ENCODE data around the gene CRTC3. TPM values are rescaled to one million over a fixed set of nuclear protein-coding genes. Genes with fewer than 3 reads are reported as not detected.

CRTC3 gene
- total RNA-seq, 4 donors from 2014 or later: 19.8 to 33.1 (median 25.9) TPM

DNA sequence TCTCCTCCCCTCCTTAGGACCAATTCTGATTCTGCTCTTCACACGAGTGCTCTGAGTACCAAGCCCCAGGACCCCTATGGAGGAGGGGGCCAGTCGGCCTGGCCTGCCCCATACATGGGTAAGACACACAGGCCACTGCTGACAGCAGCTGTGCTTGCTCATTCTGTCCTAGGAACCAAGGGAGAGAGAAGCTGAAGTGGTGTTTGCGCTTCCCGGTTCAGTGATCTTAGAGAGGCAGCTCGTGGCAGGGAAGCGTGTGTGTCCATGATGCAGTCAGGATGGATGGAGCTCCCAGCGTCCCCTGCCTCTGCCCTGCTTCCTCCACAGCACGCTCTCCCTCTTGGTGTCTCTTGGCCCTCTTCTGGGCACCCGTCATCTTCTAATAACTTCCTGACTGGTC, 77.6 kb downstream of the CRTC3 start:
- H3K27me3 ChIP-seq: no peaks in the 10 kb centered on the region
- H3K27ac ChIP-seq: peak overlapping the region in 2 of 4 donors; percentile 12 to 41
- no peak for TF ChIP-seq POLR2A (IDR thresholded peaks at IDR 0.05)
- TF ChIP-seq, protein P1, sequence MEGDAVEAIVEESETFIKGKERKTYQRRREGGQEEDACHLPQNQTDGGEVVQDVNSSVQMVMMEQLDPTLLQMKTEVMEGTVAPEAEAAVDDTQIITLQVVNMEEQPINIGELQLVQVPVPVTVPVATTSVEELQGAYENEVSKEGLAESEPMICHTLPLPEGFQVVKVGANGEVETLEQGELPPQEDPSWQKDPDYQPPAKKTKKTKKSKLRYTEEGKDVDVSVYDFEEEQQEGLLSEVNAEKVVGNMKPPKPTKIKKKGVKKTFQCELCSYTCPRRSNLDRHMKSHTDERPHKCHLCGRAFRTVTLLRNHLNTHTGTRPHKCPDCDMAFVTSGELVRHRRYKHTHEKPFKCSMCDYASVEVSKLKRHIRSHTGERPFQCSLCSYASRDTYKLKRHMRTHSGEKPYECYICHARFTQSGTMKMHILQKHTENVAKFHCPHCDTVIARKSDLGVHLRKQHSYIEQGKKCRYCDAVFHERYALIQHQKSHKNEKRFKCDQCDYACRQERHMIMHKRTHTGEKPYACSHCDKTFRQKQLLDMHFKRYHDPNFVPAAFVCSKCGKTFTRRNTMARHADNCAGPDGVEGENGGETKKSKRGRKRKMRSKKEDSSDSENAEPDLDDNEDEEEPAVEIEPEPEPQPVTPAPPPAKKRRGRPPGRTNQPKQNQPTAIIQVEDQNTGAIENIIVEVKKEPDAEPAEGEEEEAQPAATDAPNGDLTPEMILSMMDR (IDR thresholded peaks at IDR 0.05): no peak
- peaks cover 0 to 14% (median 0%) of the 10 kb centered on the region in 3 donors for H3K36me3 ChIP-seq
- no peaks in the 10 kb centered on the region for H3K9me3 ChIP-seq
- H3K4me3 ChIP-seq: no peak overlapping the region
- DNase-seq: no peak
- no peaks in the 10 kb centered on the region for H3K4me1 ChIP-seq

DNA sequence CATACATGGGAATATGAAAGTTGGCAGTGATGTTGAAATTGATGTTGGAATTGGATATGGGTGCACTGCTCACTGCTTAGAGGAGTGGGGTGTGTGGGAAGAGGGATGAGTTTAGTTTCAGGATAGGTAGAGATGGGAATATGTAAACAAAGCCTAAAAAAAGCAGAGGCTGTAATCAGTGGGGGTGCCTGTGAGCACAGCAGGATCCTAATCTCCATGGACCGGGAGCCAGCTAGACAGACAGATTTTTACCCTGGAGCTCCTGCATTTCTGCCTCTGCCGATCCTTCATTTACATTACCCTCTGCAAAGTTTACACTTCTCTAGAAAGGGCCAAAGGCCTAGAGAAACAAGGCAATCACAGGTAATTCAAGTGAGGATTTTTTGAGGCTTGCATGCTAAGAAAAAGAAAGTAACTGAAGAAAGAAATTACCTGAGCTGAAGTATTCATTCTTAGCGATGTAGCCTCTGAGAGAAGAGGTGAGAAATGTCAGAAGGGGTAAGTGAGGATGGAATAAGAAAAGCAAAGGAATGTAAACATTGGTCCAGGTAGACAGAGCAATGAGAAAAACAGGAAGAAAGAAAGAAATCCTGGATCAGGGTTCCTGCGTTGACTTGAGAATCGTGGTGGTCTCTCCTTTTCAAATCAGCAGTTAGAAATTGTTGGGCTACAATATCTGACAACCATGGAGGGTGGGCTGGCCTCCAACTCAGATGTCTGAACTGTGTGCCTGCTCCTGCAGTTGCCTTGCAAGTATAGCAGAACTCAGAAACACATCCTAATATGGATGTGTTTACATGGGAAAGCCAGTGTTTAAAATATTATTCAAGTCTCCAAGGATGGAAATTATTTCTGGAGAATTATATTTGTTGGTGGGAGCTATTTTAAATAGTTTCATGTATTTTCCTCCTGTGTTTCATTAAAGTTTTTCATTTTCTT, 79.8 kb downstream of the CRTC3 start:
- DNase-seq: no peak

DNA sequence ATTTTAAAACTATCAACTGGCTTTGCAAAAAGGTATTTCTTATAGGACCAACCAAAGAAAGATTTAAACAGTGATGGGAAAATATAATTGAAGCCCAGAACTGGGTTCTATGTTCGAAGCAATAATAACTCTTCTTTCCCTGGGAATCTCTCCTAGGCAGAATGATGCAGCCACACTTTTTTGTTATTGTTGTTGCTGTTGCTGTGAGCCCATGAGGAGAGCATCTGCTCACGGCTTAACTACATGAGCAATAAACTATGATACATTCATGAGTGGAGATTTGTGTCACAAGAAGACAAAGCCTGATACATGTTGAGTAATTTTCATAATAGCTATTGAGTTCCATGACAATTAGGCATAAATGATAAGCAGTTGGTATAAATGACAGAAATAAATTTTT, 80.5 kb downstream of the CRTC3 start:
- TF ChIP-seq, protein P1 (IDR thresholded peaks at IDR 0.05): no peak
- no peak for TF ChIP-seq POLR2A (IDR thresholded peaks at IDR 0.05)
- H3K36me3 ChIP-seq: peaks cover 0 to 17% (median 0%) of the 10 kb centered on the region in 3 donors
- H3K27me3 ChIP-seq: no peaks in the 10 kb centered on the region
- peak overlapping the region in 1 of 4 donors; percentile 68 for H3K27ac ChIP-seq
- no peaks in the 10 kb centered on the region for H3K4me1 ChIP-seq
- no peaks in the 10 kb centered on the region for H3K9me3 ChIP-seq
- H3K4me3 ChIP-seq: no peak overlapping the region
- no peak for DNase-seq

More for the DNA sequence above, 79.8 kb downstream of the CRTC3 start:
- no peaks in the 10 kb centered on the region for H3K4me1 ChIP-seq
- no peaks in the 10 kb centered on the region for H3K9me3 ChIP-seq
- TF ChIP-seq, protein P1 (IDR thresholded peaks at IDR 0.05): no peak
- no peak for TF ChIP-seq POLR2A (IDR thresholded peaks at IDR 0.05)
- no peaks in the 10 kb centered on the region for H3K27me3 ChIP-seq
- peaks cover 0 to 16% (median 0%) of the 10 kb centered on the region in 3 donors for H3K36me3 ChIP-seq
- peak overlapping the region in 1 of 4 donors; percentile 68 for H3K27ac ChIP-seq
- H3K4me3 ChIP-seq: no peak overlapping the region

DNA sequence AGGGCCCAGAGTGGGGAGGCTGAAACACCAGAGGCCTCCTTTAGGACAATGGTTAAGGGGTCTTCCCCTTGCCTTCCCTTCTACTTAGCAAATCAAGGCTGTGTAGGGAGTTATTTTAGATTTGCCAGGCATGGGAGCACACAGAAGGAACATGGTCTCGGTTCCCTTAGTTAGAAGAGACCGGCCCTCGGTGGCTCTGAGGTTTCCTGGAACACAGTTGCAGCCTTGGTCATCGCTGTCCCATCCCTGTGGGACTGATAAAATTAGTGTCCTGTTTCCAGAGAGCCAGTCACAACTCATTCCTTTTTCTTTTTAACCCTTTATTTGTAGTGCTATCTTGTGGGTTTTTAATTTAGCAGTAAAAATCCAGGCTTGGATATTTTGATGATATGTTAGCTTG, 81.4 kb downstream of the CRTC3 start:
- no peak for DNase-seq
- no peaks in the 10 kb centered on the region for H3K9me3 ChIP-seq
- no peaks in the 10 kb centered on the region for H3K4me1 ChIP-seq
- no peak overlapping the region for H3K4me3 ChIP-seq
- no peaks in the 10 kb centered on the region for H3K27me3 ChIP-seq
- H3K36me3 ChIP-seq: peaks cover 0 to 22% (median 0%) of the 10 kb centered on the region in 3 donors
- TF ChIP-seq, protein P1 (IDR thresholded peaks at IDR 0.05): no peak
- TF ChIP-seq POLR2A (IDR thresholded peaks at IDR 0.05): no peak
- H3K27ac ChIP-seq: peak overlapping the region in 3 of 4 donors; percentile 21 to 68 (median 31)

DNA sequence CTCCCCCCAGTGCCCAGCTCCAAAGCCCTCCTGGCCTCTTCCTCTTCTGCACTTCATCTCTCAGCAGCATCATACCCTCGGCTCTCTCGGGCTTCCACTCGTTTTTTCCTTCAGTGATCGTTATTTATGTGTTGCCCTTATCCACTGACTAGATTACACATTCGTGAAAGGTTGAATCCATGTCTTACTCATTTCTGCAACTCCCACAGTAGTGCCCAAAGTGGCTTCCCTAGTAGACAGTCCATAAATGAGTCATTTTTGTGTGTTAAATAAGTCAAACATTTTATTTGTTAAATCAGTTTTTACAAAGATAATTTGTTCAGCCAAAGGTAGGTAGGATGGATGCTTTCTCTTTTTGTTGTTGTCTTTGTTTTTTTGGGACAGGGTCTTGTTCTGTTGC, 87.4 kb downstream of the CRTC3 start:
- Histone ChIP-seq H3K27me3 (no peaks in the 10 kb centered on the region), H3K36me3 (peaks cover 0 to 22% (median 0%) of the 10 kb centered on the region in 3 donors), H3K9me3 (no peaks in the 10 kb centered on the region), H3K4me1 (peaks cover 0 to 6% (median 0%) of the 10 kb centered on the region in 4 donors), H3K4me3 (no peak overlapping the region), H3K27ac (peak overlapping the region in 1 of 4 donors; percentile 19)
- DNase-seq: no peak
- TF ChIP-seq POLR2A (IDR thresholded peaks at IDR 0.05): no peak
- TF ChIP-seq, protein P1 (IDR thresholded peaks at IDR 0.05): no peak

Data from Peyer's patch (tissue), 4 donors.